HG02588 (cell line): ENCODE data around the gene WDR86.

ENCODE experiments used
- ATAC-seq: cut with Tn5 transposase; IDR thresholded peaks from one replicate; pipeline ENCODE4 v1.9.1; 2021; ENCODE audit warnings: mild to moderate bottlenecking, moderate library complexity; ENCODE audit not compliant: unreplicated experiment

The WDR86 gene

DNA sequence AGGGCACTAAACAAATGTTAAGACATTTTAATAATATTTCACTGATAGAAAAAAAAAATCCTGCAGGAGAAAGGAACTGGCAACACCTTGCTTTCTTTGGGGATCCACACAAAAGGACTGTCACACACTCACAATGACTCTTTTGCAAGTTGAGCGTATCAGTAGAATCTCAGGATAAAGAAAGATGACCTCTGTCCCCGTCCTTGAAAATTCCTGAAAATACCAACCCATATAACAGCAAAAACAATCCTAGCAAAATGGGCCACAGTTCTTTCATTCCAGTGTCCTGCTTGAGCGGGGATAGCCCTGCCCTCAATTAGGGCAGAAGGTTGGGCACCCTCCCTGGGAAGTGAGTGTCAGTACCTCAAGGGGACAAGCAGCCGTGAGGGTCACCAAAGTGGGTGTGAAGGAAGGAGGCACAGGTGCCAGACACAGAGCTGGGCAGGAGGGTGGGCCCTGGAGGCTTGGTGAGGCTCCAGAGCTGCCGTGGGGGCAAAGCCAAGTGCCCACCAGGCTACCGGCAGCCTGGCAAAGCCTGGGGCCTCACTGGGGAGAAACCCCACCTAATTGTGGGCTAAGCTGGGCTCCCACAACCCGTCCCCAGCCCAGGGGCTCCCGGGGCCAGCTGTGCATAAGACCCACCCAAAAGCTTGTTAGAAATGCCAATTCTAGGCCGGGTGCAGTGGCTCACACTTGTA lies 2.8 kb downstream of the WDR86 start:
- ATAC-seq = no peak

DNA sequence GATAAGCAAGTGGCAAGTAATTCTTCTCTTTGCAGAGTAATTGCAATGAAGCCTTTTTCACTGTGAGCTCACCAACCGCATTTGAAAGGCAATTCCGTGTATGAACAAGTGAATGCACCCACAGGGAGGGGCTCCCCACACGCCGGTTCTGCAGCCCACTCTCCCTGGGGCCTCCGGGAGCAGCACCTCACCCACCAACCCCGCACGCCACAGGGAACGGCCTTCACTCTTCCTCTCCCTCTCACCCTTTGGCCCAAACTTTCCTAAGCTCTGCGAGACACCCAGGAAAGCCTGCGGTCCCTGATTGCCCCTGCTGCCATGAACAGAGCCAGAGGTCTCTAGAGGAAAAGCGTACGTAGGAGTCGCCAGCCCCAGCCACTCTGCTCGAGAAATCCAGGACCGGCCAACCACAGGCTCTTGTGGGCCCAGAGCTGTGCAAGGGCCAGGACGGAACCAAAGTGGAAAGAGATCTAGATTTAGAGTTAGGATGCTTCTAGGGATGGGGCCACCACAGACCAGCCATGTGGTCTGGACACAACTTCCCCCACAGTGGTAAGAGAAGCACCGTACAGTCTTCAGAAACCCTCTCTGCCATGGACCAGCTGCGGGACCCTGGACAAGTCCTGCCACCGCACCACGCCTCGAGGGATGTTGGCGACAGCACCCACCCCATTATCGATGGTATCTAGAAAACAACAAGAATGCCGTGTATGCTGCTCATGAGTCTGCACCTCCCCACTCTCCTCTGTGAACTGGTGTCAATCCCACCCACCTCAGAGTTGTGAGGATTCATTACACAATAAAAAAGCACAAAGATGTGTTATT lies 3.6 kb downstream of the WDR86 start:
- no peak for ATAC-seq

DNA sequence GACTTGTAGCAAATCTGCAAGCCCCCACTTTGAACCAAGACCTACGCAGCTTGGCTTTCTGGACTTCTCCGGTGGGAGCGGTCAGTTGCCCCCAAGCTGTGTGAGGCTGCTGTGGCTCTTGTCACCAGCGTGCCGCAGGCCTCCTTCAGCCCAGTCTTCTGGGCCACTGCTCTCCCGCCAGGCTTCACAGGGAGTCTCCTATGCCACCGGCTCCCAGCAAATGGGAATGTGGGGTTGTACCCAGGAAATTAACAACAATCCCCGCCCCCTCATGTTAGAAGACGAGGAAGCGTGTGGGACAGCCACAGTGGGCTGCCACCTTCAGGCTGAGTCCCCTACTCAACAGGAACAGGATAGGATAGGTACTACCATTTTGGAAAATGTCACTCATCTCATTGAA lies 4.2 kb downstream of the WDR86 start:
- no peak for ATAC-seq

DNA sequence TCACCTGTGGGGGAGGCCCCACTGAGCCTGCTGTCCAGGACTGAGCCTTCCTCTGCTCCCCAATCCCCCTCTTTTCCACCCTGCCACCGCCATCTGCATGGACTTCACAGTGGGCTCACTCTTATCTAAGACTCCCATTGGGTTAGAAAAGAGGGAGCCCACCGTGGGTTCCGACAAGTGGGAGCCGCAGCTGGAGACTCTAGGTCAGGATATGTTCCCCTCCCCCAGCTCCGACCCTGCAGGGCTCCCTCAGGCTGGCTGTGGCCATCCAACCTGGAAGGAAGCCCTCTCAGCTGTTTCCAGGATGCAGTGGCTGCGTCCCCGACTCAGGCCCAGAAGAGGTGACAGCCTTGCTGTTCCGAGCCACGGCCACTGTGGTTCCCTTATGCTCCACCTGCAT lies 4.8 kb downstream of the WDR86 start:
- no peak for ATAC-seq

DNA sequence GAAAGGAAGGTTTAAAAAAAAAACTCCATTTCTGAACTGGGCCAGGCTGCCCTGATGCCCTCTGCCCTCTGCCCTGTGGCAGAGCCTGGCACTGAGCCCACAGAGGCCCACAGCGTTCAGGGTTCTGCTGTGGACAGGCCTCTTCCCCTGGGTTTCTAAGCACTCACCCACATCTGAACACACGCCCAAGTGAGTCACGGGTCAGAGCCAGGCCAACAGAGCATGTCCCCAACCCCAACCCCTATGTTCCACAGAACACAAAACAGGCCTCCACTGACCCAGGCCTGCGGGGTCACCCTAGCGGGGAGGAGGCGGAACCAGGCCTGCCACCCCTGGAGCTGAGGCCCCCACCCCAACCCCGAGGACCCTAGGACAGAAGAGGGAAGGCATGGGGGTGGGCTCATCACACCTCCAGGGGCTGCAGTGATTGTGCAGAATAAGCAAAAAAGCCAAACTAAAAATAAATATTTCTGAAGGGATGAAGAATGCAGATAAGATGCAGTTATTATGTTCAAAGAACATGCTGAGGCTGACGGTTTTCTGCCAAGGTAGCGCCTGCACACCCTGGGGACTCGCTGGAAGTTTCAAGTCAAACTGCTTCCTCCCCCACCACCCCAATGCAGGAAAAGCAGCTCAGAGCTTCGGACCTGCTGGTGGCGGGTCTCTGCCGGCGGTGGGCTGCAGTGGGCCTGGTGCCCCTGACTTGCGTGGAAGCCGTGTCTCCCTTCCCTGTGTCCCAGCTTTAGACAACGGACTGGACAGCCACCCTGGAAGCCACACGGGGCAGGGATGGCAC lies 5.4 kb downstream of the WDR86 start:
- ATAC-seq = no peak

DNA sequence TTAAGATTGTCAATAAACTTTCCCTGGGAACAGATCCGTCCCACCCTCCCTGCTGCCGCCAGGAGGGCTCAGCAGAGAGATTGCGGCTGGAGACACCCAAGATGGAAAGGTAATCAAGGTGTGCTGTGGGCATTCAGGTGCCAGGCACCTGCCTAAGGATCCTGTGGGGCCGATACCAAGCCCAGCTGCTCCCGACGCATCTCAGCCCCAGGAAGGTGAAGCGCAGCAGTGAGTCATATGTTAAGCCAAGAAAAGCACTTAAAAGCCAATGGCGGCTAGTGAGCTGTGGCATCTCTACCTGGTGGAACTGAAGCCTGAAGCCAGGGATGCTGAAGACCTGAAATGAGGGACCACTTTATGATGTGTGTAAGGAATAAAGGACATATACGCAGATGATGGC lies 6.1 kb downstream of the WDR86 start:
- no peak for ATAC-seq

DNA sequence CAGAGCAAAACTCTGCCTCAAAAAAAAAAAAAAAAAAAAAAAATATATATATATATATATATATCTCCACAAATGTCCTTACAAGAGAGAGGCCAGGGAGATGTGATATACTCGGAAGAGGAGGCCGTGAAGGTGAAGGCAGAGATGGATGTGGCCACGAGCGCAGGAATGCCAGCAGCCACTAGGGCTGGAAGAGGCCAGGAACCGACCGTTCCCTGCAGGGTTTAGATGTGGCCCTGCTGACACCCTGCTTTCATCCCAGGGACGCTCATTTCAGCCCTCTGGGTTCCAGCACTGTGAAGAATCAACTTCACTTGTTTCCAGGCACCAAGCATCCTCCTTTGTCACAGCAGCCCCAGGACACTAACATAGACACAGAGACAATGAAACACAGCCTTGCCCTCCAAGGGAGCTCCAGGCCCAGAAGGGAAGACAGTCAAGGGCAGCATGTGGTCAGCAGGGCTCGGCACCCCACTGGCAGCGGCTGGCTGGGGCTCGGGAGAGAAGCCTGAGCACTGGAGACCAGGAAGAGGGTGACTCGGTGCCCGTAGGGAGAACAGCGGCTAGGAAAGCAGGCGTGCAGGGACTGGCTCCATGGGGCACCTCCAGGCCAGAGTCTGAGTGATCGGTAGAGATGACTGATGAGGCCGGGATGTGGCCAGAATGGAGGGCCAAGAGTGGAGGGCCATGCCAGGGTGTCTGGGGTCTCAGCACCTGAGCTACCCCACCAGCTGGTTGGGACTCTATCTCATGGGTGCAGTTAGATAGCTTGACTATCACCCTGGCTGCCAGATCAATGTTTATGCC lies 7.6 kb downstream of the WDR86 start:
- ATAC-seq = no peak

DNA sequence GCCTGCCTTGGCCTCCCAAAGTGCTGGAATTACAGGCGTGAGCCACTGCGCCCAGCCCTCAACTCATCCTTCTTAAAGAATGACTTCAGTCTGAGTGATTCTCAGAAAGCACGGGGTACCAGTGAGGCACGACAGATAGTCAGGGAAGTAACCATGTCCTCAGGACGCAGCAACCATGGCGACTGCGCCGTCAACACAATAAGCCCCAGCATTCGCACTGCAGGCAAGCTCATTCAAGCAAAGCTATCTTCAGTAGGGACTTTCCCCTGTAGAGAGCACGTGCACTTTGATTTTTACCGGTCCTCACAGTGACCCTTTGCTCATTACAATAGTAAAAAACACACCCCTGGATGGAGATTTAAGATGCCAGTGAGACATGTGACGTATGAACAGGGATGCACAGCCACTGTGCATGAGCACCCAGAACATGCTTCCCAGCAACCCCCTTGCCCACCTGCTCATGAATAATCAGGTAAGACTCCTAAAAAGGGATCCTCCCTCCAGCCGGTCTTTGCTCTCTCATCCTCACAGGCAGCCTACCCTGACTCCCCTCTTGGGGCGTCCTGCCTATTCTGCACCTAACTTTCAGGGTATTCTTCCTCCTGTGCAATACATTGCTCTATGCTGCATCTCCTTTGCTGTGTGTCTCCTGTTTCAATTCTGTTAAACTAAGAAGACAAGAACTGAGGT lies 9.1 kb downstream of the WDR86 start:
- ATAC-seq = no peak

DNA sequence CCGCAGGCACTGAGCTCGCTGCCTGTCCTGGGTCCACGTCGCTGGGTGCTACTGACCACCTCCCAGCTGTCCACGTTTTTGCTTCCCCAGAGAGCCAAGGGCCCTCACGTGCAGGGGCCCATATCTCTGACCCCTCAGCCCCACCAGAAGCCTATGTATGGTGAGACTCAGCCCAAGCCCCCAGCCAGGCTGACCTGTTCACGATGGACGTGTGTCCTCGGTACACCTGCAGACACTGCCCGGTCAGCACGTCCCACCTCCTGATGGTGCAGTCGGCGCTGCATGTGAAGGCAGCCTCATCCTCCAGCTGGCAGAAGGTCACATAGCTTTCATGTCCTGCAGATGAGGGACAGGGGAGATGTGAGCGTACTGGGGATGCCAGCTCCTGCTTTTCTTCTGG lies 9.9 kb downstream of the WDR86 start:
- no peak for ATAC-seq

DNA sequence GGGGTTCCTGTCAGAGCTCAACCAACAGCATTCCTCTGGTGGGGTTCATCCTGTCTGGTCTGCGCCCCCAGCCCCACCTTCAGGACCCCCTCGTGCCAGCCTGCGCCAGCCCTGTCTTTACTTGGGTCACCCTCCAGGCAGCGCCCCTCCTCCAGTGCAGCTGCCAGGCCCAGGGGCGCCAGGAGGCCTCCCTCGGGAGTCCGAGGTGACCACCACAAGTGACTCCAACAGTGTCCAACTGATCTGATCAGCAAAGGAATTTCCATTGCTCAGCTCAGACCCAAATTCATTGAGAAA lies 10.6 kb downstream of the WDR86 start:
- ATAC-seq = no peak

DNA sequence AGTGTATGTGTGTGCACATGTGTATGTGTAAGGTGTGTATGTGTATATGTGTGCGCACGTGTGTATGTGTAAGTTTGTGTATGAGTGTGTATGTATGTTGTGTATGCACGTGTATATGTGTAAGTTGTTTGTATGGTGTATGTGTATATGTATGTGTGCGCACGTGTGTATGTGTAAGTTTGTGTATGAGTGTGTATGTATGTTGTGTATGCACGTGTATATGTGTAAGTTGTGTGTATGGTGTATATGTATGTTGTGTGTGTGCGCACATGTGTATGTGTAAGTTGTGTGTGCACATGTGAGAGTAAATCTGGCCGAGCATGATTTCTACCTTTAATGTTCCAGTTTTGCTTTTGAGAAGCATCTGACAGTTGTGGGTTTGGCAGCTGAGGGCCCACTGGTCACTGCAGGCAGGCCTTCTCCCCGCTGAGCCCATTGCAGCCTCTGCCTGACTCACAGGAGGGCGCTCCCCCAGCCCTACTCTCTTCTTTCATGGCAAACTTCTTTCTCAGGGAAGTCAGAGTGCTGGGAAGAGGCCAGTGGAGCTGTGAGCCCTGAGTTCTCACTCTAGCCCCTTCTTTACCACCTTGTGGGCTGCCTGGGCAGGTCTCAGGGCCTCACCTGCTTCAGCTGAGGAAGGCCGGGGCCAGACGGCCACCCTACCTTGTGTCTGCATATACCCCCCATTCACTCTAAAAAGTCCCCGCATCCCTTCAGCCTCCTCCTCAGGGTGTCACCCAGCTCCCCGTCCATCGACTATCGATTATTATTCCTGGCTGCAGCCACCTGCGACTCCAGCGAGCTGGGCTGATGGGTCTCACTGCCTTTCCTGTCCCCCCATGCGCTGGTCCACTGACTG lies 11.2 kb downstream of the WDR86 start:
- no peak for ATAC-seq

DNA sequence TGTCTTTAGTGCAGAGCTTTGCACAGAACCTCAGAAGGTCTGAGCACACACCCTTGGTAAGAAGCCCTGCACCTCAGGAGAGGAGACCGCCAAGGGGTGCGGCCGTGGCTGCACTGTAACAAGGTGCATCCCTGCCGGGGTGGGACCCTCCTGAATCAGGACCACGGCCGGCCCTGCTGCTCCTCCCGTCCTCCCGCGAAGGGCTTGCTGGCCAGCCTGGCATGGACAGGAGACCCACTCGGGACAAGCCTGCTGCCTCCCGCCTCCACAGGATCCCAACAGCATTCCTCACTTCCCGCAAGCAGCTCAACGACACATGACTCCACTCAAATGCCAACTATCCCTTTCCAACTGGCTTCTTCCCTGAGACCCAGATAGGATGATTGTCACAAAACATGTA lies 12.8 kb downstream of the WDR86 start:
- no peak for ATAC-seq

DNA sequence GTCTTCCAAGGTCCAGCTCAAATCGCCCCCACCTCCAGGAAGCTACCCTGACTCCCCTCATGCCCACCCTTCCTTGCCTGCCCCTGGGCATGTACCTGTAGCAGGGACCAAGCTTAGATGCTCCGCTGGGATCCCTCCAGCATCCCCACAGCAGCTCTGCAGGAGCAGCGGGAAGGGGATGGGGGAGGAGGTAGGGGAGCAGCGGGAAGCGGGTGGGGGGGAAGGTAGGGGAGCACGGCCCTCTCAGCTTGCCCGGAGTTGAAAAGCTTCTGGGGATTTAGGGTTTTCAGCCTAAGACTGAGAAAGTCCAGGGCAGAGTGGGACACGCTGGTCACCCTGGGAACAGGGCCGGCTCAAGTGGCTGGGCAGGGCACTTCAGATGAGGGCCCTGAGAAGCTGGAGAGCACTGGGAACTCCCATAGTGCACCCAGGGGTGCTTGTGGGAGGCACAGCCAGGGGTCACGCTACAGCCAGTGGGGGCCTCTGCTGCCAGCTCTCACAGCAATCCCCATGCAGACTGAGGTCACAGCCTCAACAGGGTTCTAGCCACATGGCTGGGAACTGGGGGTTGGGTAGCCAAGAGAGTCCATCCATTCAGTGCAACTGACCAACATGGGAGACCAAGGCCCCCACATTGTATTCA lies 13.4 kb downstream of the WDR86 start:
- no peak for ATAC-seq

DNA sequence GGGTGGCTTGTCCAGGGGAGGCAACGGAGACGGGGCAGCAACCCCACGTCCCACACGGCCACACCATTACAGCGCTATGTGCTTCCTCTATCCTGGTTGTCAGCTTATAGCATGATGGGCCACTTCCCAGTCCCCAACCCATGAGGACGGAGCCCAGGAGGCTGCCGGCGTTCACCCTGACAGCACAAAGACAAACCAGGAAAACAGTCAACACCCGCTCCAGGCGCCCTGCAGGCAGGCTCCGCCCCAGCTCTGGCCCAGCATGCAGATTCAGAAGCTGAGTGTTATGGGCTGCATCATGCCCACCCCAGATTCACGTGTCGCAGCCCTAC lies 14.8 kb downstream of the WDR86 start:
- ATAC-seq = no peak

DNA sequence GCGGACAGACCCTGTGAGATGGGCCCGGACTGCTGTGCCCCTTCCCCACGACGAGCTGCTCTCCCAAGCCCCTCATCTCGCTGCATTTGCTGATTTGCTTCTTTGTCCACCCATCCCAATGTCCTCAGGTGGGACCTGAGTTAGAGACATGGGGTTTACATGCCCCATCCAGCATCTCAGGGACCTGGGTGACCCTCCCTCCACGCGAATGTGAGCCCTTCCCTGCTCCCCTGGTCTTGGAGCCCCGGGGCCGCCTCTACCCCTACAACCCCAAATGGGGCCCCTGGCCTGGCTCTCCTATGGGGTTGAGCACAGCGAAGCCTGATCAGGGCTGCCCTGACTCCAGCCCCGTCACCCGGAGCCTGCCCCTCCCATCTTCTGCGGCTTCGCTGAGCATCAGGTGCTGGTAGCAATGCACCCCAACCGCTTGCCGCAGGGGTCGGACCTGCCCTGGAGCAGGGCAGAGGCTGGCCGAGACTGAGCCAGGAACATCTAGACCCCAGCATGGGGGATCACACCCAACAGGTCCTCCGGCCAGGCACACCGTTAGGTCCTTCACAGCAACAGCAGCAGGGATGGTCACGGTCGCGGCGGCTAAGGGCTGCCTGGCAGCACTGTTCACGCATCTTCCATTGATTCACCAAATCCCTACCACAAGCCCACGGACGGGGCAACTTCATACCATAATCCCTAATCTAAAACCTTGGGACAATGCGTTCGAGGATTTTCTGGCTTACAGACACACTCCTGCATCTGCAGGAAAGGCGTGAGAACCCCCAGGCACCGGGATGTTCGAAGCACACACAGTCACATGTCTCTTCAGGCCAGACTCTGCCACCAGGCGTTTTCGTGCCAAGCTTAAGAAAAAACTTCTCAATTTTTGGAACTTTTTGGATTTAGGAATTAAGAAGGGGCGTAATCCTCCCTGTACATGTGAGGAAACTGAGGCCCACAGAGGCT lies 15.5 kb downstream of the WDR86 start:
- ATAC-seq = no peak

DNA sequence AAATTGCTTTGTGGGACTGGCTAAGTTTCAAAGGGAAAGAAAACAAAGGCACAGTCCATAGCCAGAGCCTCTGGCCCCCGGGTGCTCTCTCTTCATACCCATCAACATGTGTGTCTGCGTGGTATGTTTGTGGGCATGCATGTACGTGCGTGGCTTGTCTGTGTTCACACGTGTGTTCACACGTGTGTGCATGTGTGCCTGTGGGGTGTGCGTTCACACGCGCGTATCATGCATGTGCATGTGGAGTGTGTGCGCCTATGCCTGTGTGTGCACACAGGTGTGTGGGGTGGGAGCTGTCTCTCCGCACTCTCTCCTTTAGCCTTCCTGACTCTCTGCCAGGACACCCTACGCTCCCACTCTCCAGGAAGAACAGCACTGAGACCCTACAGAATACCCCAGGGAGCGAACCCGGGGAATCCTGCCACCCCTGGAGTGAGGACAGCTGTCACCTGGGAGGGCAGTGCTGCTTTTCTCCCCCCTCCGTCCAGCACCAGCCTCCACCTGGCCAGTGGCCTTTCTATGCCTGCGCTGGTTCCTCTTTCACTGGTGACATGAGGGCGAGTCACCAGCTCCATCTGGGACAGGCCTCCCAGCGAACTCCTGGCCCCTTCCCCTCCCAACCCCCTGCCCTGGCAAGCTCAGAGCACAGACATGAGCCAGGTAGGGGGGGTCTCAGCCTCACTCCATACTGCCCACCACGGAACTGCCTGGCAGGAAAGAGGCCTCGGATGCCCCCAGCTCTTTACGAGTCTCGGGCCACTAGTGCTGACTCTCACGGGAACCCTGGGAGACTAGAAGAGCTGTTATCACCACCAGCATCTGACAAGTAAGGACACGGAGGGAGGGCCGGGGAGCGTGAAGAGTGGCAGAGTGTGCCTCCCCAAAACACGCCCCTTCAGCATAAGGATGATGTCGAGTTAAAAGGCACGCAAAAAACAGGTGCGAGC lies 16.5 kb downstream of the WDR86 start:
- no peak for ATAC-seq

DNA sequence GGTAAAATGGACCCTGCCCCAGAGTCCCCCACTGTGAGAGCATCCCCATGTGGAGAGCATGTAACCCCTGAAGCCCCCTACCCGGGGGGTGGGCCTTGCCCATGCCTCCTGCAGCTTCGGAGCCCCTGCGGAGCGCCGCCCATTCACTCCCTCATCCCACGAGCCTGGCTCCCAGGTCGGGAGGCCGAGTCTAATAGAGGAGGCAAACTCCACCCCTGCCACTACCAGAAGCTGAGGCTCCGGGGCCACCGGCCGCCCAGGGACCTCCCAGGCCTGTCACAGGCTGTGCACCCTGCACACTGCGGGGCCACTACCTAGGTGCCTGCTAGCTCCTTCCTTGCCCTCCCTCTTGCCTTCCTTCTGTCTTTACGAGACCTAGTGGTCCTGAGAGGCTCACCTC lies 17.4 kb downstream of the WDR86 start:
- no peak for ATAC-seq
